Erythroblast (primary cell): ENCODE data around the gene HS1BP3.

Source experiments
- GATA1 ChIP-seq: IDR thresholded peaks from 2 replicates; pipeline ENCODE4 v1.6.1; 2011; ENCODE audit warnings: low read depth, mild to moderate bottlenecking, control low read depth, low read length, moderate library complexity
- POLR2A ChIP-seq: IDR thresholded peaks from 2 replicates; pipeline ENCODE4 v1.6.1; 2011; ENCODE audit warnings: mild to moderate bottlenecking, low read length

DNA sequence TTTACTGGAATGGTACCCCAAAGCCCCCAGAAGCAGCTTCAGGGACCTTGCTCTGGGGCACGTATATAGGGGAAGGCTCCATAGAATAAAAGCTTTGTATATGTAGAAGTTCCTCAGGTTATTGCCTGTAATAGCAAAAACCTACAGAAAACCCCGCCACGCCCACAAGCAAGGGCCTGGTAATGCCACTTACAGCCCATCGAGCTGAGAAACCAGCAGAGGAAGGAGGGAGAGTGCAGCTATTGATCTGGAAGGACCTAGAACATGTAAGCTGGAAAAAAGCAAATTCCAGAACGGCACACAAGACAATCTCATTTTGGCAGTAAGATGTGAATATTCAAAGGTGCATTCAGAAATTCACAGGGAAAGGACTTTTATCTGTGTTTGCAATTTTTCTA, 15.8 kb downstream of the HS1BP3 start:
- TF ChIP-seq POLR2A (no peak), GATA1 (no peak)
